Measurements from ENCODE around the gene TRO. TPM values are rescaled to one million over a fixed set of nuclear protein-coding genes. Genes with fewer than 3 reads are reported as not detected.

The TRO gene
- total and polyA plus RNA-seq, 8 donors, result 6.0 to 107 (median 10.0) TPM

DNA sequence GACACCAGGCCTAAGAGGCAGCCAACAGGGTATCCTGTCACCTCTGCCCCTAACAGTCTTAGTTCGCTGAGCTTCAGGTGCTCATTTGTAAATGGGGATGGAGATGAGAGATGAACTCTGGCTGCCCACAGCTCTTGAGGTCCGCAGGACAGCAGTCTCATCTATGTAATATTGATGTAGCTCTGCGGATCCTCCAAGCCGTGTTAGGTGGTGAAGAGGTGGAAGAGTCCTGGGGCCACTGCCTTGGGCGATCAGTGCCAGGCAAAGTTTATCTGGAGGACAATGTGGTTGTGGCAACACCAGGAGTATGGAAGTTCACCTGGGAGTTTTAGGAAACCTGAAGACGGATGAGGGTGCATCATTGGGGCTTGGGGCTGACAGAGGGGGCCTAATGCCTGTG lies 13.4 kb downstream of the TRO start:
- intact Hi-C loops (cut with DNase I), result no loop called here
- Histone ChIP-seq H3K4me3 (no peak overlapping the region), H3K9me3 (no peaks in the 10 kb centered on the region), H3K4me1 (no peaks in the 10 kb centered on the region), H3K27ac (no peak overlapping the region), H3K27me3 (no peaks in the 10 kb centered on the region), H3K36me3 (no peaks in the 10 kb centered on the region)
- no peak for FAIRE-seq
- no peak for DNase-seq
- TF ChIP-seq, protein P1, sequence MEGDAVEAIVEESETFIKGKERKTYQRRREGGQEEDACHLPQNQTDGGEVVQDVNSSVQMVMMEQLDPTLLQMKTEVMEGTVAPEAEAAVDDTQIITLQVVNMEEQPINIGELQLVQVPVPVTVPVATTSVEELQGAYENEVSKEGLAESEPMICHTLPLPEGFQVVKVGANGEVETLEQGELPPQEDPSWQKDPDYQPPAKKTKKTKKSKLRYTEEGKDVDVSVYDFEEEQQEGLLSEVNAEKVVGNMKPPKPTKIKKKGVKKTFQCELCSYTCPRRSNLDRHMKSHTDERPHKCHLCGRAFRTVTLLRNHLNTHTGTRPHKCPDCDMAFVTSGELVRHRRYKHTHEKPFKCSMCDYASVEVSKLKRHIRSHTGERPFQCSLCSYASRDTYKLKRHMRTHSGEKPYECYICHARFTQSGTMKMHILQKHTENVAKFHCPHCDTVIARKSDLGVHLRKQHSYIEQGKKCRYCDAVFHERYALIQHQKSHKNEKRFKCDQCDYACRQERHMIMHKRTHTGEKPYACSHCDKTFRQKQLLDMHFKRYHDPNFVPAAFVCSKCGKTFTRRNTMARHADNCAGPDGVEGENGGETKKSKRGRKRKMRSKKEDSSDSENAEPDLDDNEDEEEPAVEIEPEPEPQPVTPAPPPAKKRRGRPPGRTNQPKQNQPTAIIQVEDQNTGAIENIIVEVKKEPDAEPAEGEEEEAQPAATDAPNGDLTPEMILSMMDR (IDR thresholded peaks at IDR 0.05), result no peak
- no peak for ATAC-seq
- WGBS, 2 donors, result 52 to 56% methylated on average over 6 of the region's 6 CpGs

DNA sequence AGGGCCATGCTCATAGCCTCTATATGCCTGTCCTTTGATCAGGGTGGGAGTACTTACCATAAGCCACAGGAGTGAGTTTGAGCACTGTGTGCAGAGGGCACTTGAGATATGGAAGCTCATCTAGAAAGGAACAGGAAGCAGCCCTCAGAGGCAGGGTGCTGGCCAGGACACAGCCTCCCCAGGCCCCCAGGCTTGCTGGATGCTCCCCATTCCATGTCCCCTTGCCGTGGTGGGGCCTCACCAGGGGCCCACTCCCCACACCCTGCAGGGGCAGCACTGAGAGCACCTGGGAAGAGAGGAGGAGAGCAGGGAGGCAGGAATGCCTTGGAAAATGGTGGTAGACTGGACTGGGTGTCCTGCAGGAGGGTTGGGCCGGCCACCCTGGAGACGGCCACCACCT lies 14.3 kb downstream of the TRO start:
- ATAC-seq (no peak), DNase-seq (no peak), FAIRE-seq (no peak)
- Histone ChIP-seq H3K4me3 (no peak overlapping the region), H3K27ac (no peak overlapping the region), H3K36me3 (no peaks in the 10 kb centered on the region), H3K4me1 (no peaks in the 10 kb centered on the region), H3K27me3 (no peaks in the 10 kb centered on the region), H3K9me3 (no peaks in the 10 kb centered on the region)
- intact Hi-C loops (cut with DNase I), result no loop called here
- TF ChIP-seq, protein P1 (IDR thresholded peaks at IDR 0.05), result no peak
- WGBS, 2 donors, result 68 to 80% methylated on average over 3 of the region's 3 CpGs

DNA sequence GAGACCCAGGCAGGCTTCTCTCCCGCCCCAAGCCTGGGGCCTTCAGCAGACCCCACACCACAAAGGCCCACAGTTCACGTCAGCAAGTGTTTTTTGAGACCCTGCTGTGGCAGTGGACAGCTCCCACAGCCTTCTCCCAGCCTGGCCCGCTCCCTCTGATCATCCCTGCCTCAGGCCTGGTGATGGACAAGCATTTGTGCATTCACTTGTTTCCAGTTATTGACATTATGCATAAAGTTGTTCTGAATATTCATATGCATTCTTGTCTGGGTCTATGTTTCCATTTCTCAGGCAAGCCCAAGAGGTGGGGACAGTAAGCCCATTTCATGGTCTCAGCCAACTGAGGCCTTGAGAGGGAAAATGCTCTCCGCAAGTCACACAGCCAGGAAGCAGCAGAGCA lies 14.7 kb downstream of the TRO start:
- 65 to 88% methylated on average over 4 of the region's 4 CpGs for WGBS, 2 donors
- Histone ChIP-seq H3K27me3 (no peaks in the 10 kb centered on the region), H3K27ac (no peak overlapping the region), H3K36me3 (no peaks in the 10 kb centered on the region), H3K4me3 (no peak overlapping the region), H3K4me1 (no peaks in the 10 kb centered on the region), H3K9me3 (no peaks in the 10 kb centered on the region)
- ATAC-seq, result no peak
- no peak for FAIRE-seq
- TF ChIP-seq, protein P1 (IDR thresholded peaks at IDR 0.05), result no peak
- intact Hi-C loops (cut with DNase I), result no loop called here
- no peak for DNase-seq

DNA sequence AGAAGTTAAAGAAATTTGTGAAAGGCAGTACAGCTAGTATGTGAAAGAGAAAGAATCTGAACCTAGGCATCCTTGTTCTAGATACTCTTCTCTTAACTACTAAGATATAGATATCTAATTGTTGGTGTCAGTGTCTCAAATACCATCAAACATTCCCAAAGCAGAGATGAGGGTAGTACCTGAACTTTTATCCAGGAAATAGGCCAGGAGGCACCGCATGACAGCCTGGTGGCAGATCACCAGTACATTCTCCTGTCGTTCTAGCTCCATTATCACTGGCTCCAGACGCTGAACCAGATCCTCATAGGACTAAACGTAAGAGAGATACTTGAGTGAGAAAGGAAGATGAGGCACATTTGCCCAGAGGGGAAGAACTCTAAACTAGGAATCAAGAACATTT lies 16.8 kb downstream of the TRO start:
- H3K36me3 ChIP-seq, result no peaks in the 10 kb centered on the region
- TF ChIP-seq, protein P1 (IDR thresholded peaks at IDR 0.05), result no peak
- no peak overlapping the region for H3K4me3 ChIP-seq
- WGBS, 2 donors, result 70 to 87% methylated on average over 4 of the region's 4 CpGs
- H3K27ac ChIP-seq, result no peak overlapping the region
- intact Hi-C loops (cut with DNase I), result no loop called here
- H3K9me3 ChIP-seq, result no peaks in the 10 kb centered on the region
- no peak for DNase-seq
- no peaks in the 10 kb centered on the region for H3K4me1 ChIP-seq
- no peak for ATAC-seq
- no peak for FAIRE-seq
- H3K27me3 ChIP-seq, result no peaks in the 10 kb centered on the region

DNA sequence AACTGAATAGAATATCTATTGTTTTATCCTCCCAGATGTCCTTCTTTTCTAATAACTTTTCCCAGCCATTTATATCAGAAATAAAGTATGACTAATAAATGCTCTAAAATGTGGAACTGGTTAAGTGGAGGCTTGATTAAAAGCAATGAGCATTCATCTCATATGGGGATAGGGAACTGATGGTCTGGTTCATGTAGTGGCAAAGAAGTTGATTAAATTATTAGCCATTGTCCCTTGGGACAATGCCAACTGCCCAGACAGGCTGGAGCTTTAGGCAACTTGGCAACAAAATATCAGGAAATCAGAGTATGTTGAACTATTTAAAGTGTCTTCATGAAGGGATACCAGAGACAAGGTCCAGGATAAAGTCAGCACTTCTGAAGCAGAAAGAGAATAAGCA lies 24.2 kb downstream of the TRO start:
- Histone ChIP-seq H3K4me3 (no peak overlapping the region), H3K27me3 (no peaks in the 10 kb centered on the region), H3K4me1 (no peaks in the 10 kb centered on the region), H3K9me3 (no peaks in the 10 kb centered on the region), H3K36me3 (no peaks in the 10 kb centered on the region), H3K27ac (no peak overlapping the region)
- no peak for ATAC-seq
- intact Hi-C loops (cut with DNase I), result no loop called here
- TF ChIP-seq, protein P1 (IDR thresholded peaks at IDR 0.05), result no peak
- no peak for FAIRE-seq
- no peak for DNase-seq

Data from pancreas (tissue), 10 donors.